Measurements from ENCODE around the gene SBK2.
"Not testable (repeated sequence)": the region's sequence is repeated elsewhere in the genome, so short reads cannot be mapped to it uniquely, and the experiment has no call there.

Gene SBK2

DNA sequence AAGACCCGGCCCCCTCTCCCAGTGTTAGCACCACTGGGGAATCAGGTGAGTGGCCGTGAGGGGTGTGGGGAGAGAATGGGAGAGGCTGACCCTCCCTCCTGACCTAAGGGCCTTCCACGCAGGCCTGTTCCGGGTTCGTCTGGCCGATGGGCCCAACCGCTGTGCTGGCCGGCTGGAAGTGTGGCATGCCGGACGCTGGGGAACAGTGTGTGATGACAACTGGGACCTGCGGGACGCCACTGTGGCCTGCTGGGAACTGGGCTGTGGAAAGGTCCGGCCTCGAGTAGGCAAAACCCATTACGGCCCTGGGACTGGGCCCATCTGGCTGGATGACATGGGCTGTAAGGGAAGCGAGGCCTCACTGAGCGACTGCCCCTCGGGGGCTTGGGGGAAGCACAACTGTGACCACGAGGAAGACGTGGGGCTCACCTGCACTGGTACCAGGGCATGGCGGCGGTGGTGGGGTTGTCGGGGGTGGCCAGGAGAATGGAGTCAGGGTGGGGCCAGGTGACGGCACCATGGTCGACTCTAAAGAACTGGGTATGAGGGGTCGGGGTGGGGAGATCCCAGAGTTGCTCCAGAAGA is 36.5 kb downstream of the SBK2 start:
- DNase-seq (ENCODE audit: low spot score): no peak

DNA sequence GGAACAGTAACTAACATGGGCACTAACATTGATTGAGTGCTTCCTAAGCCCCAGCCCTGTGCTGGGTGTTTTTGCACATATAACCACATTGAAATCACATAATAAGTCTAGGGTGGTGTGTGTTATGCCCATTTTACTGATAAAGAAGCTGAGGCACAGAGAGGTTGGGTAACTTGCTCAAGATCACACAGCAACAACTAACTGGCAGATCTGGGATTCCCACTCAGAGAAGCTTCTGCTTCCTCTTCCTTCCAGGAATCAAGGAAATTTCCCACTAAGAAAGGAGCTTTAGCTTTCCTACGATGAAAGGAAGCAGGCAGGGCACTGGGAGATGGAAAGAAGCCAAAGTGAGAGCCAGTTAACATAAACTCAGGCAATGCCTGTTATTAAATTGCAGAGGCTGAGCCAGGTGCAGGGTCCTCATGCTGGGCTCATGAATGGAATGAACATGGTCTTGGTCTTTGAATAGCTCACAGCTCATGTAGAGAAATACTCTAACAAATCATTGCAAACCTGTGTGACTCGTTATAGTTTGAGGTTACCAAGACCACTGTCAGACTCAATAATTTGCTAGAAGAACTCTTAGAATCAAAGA is 38.6 kb downstream of the SBK2 start:
- no peak for DNase-seq (ENCODE audit: low spot score)

DNA sequence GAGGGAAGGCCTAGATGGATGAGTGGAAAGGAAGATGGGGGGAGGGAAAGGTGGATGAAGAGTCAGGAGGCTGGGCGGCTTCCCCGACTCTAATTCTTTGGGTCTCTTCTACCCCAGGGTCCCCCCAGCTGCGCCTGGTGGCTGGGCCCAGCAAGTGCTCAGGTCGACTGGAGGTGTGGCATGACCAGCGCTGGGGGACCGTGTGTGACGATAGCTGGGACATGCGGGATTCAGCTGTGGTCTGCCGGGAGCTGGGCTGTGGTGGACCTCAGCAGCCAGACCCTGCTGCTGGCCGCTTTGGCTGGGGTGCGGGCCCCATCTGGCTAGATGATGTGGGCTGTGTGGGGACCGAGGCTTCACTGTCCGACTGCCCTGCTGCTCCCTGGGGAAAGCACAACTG is 39.2 kb downstream of the SBK2 start:
- no peak for DNase-seq (ENCODE audit: low spot score)

DNA sequence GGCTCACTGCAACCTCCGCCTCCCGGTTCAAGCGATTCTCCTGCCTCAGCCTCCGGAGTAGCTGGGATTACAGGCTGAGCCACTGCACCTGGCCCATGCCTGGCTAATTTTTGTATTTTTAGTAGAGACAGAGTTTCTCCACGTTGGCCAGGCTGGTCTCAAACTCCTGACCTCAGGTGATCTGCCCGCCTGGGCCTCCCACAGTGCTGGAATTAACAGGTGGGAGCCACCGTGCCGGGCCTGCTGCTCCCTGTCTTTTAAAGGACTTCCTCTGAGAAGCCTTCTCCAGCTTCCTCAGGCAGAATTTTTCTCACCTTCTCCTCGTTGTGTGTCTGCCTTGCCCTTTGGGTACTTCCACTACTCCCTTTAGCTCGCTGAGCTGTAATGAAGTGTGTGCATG is 40.1 kb downstream of the SBK2 start:
- not testable (repeated sequence) for DNase-seq (ENCODE audit: low spot score)

DNA sequence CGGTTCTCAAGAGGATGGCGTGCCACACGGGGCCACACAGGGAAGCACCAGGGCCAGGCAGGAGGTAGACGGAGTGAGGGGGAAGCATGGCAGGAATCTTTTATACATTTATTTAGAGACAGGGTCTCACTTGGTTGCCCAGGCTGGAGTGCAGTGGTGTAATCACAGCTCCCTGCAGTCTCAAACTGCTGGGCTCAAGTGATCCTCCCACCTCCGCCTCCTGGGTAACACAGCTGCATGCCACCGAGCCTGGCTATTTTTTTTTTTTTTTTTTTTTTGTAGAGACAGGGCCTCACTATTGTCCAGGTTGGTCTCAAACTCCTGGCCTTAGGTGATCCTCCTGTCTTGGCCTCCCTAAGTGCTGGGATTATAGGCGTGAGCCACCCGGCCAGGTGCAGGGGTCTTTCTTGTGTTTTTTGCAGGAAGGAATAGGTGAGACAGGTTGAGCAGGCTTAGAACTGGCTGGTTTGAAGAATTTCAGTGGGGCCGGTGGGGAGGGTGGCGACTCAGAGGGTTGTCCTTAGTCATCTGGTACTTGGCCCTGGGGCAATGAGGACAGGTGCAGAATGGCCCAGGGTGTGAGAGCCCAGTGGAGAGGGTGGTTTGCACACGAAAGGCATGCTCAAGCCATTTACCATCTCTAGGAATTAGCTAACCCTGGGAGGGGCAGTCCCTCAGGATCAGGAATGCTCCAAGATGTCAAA is 41.1 kb downstream of the SBK2 start:
- DNase-seq (ENCODE audit: low spot score): no peak

DNA sequence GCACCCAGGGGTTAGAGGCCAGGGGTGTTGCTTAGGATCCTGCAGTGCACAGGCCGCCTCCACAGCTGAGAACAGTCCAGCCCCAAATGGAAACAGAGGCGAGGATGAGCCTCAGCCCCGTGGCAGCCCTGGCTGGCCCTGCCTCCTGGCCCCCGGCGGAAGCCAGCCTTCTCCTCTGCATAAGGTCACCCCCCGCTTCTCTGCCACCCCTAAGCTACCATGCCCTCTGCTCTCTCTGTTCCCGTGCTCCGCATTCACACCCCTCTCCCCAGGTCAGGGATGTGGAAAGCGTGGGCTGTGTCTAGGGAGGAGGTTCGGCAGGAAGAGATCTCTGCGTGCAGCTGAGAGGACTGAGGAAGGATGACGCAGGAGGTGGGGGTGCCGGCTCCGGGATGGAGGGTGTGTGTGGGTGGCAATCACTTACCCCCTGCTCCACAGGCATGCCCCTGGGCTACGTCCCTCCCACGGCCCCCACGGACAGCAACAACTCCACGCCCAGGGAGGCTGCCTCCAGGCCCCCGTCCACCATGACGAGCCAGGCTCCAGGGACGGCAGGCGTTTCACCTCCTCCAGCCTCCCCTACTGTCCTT is 42.7 kb downstream of the SBK2 start:
- no peak for DNase-seq (ENCODE audit: low spot score)

DNA sequence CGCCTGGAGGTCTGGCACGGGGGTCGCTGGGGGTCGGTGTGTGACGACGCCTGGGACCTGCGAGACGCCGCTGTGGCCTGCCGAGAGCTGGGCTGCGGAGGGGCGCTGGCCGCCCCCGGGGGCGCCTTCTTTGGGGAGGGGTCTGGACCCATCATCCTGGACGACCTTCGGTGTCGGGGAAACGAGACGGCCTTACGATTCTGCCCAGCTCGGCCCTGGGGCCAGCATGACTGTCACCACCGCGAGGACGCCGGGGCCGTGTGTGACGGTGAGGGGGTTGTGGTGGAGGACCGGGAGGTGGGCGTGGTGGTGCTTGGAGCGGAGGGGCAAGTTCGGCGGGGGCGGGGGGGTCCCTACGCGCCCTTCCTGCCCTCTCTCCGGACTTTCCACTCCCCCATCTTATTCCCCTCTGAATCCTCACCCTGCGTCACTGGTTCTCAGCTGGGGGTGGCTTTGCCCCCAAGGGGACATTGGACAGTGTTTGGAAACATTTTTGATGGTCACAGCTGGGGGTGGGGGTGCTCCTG is 43.2 kb downstream of the SBK2 start:
- DNase-seq (ENCODE audit: low spot score): no peak

DNA sequence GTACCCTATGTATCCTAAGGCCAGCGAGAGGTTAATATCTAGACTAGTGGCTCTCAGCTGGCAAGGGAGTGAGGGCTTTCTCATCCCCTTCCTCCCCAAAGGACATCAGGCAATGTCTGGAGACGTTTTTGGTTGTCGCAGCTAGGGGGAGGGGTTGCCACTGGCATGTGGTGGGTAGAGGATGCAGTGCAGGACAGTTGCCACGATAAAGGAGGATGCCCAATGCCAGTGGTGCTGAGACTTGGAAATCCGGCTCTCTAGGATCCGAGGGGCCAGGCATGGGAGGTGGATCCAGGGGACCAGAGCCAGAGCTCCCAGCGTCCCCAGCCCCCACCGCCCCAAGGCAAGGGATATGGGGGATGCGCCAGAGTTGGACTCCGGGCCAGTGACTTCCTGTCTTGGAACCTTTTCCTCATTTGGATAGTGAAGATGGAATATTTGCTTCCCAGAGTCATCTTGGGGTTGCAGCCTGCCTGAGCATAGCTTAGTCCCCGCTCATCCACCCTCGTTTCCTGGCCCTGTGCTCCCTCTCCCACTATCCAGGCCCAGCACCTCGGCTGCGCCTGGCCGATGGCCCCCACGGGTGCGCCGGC is 43.8 kb downstream of the SBK2 start:
- no peak for DNase-seq (ENCODE audit: low spot score)

DNA sequence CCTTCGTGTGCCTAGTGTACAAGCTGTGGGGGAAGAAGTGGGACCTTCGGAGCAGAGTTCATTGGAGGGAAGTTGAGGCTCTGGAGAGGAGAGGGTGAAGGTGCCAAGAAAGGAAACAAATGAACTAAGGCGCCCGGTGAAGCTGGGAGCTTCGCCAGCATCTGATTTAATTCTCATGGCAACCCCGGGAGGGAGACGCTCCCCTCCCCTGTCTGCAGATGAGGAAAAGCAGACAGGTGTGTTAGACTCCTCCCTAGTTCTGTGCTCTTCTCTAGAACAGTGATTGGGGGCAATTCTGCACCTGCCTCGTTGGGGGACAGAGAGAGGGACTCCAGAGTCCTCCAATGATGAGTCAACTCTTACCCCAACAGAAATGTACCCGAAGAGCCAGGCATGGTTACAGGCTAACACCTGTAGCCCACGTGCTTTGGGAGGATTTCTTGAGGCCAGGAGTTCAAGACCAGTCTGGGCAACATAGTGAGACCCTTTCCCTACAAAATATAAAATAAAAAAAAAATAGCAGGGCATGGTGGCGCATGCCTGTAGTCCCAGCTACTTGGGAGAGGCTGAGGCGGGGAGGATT is 44.5 kb downstream of the SBK2 start:
- no peak for DNase-seq (ENCODE audit: low spot score)

DNA sequence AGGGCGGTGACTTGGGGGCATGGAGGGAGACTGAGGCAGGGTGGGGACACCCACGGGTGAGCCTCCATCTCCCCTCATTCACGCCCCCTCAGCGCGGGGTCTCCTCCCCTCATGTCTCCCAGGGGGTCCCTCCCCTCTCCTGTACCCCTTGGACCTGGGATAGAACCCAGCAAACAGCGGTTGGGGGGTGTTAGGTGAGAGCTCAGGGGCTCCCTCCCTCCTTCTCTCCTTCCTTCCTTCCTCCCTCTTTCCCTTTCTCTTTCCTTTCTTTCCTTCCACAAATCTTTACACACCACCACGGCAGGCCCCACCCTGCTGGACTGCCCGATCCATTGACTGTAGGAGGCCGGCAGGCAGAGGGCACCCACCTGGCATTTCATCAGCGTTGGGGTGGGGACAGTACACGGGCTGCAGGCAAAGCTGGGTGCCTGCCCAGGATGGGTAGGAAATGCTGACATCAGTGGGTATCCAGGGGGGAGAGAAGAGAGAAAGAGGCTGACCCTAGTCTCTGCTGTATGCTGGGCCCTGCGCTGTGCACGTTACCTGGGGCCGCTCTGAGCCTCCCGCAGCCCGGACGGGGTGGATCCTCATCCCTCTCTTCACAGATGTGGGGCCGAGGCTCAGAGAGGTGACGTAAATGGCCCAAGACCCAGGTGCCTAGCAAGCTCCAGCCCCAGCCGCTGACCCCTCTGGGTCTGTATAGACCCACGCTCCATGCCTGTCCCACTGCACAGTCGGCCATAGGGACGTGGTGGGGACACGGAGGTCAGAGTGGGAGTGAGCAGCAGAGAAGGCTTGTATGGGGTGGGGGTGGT is 45.2 kb downstream of the SBK2 start:
- DNase-seq (ENCODE audit: low spot score): no peak

DNA sequence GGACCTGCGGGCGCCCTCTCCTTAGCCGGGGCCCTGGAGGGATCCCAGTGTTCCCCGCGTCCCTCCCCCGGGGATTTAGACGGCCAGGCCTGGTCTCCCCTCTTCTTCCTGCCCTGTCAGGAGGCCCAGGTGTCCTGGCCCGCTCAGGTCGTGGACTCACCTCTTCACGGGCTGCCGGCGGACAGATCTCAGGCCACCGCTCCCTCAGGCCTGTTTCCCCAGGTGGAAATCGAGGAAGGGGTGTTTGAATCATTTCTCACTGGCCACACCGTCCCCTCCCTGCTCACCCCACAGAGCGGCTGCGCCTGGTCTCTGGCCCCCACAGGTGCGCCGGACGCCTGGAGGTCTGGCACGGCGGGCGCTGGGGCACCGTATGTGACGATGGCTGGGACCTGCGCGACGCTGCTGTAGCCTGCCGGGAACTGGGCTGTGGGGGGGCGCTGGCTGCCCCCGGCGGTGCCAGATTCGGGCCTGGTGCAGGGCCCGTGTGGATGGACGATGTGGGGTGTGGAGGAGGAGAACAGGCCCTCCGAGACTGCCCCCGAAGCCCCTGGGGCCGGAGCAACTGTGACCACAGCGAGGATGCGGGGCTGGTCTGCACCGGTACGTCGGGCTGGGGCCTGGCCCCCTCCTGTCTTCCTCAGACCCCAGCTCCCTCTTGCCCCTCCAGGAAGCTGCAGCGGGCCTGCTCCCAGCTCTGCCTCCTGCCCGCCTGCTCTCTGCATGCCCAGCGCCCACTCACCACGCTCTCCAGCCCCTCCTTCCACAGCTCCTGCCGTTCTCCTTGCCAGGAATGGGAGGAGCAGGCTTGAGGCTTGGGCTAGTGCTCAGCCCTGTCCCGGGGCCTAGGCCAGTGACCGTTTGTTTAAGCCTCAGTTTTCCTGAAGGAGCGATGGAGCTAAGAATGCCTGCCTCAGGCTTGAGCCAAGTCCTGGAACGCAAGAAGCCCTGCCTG is 46.2 kb downstream of the SBK2 start:
- no peak for DNase-seq (ENCODE audit: low spot score)

DNA sequence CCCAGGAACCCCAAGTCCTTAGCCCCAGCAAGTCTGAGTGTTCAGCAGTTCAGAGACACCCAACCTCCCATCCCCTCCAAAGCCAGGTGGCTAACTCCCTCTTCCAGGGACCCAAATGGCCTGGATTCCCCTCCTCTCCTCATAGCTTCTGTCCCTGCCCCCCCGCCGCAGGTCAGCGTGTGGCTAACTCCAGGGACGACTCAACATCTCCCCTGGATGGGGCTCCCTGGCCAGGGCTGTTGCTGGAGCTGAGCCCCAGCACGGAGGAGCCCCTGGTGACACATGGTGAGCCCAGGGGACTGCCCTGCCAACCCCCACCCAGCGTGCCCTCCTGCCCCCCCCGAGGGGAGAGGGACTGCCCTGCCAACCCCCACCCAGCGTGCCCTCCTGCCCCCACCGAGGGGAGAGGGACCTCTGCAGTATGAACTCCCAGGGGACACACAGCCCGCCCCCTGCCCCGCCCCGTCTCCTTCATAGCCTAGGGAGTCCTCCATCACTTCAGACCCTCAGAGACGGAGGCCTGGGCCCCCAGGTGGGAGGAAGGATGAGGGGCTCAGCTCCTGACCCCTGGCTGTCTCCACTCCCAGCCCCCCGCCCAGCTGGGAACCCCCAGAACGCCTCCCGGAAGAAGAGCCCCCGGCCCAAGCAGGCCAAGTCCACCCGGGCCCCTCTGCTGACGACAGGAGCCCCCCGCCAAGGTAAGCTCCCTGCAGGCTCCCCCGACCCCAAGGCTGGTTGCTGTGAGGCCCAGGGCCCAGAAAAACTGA is 47.0 kb downstream of the SBK2 start:
- no peak for DNase-seq (ENCODE audit: low spot score)

DNA sequence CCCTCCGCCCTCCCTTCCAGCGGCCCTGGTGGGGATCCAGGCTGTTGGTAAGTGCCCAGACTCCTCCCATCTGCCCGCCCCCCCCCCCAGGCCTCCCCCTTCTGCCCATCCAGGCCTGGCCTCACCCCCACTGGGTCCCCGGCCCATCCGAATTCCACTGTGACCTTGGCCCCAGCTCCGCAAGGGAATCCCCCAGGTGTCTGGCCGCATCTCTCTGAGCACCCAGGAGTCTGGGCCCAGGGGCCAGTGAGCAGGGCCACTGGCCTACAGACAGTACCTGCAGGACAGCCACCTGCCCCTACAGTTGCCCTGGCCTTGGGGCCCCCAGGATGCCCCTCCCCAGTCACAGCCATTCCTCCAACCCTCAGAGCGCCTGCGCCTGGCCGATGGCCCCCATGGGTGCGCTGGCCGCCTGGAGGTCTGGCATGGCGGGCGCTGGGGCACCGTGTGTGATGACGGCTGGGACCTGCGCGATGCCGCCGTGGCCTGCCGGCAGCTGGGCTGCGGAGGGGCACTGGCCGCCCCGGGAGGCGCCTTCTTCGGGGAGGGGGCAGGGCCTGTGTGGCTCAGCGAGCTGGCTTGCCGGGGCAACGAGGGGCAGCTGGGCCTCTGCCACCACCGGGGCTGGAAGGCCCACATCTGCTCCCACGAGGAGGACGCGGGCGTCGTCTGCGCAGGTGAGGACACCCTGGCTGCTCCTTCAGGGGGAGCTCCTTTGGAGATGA is 47.8 kb downstream of the SBK2 start:
- DNase-seq (ENCODE audit: low spot score): no peak

DNA sequence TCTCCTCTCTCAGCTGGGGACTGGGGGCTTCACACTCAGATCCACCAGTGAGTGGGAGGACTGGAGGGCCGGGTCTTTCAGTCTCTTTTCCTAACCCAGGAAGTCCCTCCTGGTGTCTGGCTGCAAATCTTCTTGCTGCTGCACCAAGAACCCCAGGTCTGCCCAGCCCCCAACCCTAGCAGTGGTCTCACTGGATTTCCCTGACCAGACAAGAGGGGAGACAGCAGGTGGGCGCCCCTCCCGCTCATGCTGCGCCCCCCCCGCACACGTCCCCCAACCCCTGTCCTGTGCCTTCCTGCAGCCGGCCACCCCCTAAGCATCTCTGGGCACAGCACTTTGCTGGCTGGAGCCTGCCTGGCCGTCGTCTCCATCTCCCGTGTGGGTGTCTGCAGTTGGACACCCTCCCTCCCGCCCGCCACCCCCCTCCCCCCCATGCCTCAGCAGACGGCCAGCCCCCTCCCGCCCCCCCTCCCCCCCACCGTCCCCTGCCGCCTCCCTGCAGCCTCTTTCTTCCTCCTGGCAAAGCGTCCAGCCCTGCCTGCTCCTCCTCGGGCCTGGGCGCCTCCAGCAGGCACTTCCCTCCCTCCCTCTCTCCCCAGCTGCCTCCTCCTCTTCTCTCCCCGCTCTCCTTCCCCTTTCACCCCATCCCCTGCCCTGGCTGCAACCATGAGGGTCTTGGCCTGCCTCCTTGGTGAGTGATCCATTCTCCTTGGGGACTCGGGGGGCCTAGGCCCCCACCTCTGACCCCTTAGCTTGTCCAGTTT is 48.8 kb downstream of the SBK2 start, which contains the start of gene SSC5D:
Gene SSC5D (plus strand): TSS at position 513 of the 764 bp plus-strand sequence. CDS start 154 bp downstream, at position 667.
- DNase-seq (ENCODE audit: low spot score): no peak

DNA sequence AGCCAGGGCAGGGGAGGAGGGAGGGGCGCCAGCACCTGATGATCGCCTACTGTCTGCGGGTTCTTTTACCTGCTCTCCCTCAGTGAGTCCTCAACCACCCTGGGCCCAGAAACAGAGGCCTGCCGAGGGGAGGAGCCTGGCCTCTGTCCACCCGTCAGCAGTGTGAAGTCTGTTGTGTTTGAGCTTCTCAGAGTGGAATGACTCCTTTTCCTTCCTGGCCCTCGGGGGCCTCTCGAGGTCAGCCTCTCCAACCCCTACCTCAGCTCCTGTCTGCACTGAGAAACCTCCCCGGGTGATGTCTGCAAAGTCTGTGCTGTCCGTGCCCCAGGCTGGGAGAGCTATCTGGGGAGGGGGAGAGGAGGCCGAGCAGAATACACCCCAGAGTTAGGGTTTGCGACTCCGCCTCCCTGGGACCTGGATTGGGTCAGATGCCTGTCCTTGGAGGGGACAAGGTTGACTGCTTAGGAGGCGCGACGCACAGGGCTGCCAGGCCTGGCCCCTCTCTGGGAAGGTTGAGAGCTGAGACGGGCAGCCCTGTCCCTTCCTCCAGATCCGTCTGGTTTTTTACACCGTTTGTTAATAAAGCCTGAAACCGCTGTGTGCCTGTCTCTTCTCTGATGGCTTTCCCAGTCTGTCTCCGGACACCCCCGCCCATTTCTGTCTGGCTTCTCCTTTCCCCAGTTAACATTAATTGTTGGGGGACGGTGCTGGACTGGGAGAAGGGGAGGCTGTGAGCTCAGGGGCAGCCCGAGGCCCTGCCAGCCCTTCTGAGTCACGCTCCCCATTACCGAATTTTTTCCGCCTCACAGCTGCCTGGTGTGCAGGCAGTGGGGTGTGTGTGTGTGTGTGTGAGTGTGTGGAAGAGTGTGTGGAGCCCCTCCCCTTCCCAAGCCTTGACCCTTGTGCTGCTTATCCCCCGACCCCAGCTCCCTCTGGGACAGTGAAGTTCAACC is 49.7 kb downstream of the SBK2 start:
- no peak for DNase-seq (ENCODE audit: low spot score)

DNA sequence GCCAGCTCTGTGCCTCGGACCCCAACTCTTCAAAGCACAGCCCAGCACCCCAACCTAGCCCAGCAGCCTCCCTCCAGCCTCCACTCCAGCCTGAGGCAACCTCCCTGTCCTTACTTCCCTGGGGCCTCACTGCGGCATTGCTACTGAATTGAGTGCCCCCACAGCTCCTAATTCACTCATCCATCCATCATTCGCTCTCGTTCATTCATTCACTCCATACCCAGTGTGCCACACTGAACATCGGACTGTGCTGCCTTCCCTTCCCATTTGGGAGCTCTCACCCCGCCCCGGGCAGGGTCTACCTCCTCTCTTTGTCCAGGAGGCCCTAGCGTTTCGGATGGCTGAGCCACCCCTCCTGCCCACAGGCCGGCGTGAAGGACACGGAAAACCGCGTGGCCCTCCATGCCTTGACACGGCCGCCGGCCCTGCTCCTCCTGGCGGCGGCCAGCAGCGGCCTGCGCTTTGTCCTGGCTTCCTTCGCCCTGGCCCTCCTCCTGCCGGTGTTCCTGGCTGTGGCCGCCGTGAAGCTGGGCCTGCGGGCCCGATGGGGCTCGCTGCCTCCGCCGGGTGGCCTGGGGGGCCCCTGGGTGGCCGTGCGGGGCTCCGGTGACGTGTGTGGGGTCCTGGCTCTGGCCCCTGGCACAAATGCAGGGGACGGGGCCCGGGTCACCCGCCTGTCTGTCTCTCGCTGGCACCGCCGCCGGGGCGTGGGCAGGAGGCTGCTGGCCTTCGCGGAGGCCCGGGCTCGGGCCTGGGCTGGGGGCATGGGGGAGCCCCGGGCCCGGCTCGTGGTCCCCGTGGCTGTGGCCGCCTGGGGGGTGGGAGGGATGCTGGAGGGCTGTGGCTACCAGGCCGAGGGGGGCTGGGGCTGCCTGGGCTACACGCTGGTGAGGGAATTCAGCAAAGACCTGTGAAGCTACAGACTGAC is 50.6 kb downstream of the SBK2 start:
- no peak for DNase-seq (ENCODE audit: low spot score)
